Stimulated activated naive CD4-positive, alpha-beta T cell (primary cell): ENCODE measurements around the gene PDE4D.

Experiments
- DNase-seq, 6 experiments: peaks; one replicate each; lab custom pipeline; 2025; lab: John Stamatoyannopoulos, UW

Gene PDE4D

GRCh38 chr5:59655693-59656309 is 237.7 kb downstream of the PDE4D start:
- DNase-seq: no peak

GRCh38 chr5:59654691-59655090 is 238.8 kb downstream of the PDE4D start:
- DNase-seq: no peak

GRCh38 chr5:59652449-59652848 is 241.1 kb downstream of the PDE4D start:
- no peak for DNase-seq

GRCh38 chr5:59648949-59649921 is 244.3 kb downstream of the PDE4D start:
- no peak for DNase-seq

- no peak for DNase-seq
These were observed 245.3 kb downstream of the PDE4D start for GRCh38 chr5:59648038-59648831.

GRCh38 chr5:59645380-59645779 is 248.1 kb downstream of the PDE4D start:
- no peak for DNase-seq

GRCh38 chr5:59640411-59640810 is 253.1 kb downstream of the PDE4D start:
- no peak for DNase-seq

- no peak for DNase-seq
These were observed 255.5 kb downstream of the PDE4D start for GRCh38 chr5:59637884-59638580.

- no peak for DNase-seq
These were observed 264.0 kb downstream of the PDE4D start for GRCh38 chr5:59629561-59629960.

GRCh38 chr5:59628062-59628828 is 265.3 kb downstream of the PDE4D start:
- no peak for DNase-seq

GRCh38 chr5:59624898-59625297 is 268.6 kb downstream of the PDE4D start:
- no peak for DNase-seq

GRCh38 chr5:59622848-59623247 is 270.7 kb downstream of the PDE4D start:
- DNase-seq: no peak

GRCh38 chr5:59621477-59621876 is 272.0 kb downstream of the PDE4D start:
- DNase-seq: no peak

- no peak for DNase-seq
These were observed 272.9 kb downstream of the PDE4D start for GRCh38 chr5:59620535-59621212.

GRCh38 chr5:59618644-59619043 is 274.9 kb downstream of the PDE4D start:
- no peak for DNase-seq

- DNase-seq: no peak
These were observed 276.2 kb downstream of the PDE4D start for GRCh38 chr5:59617186-59617771.

GRCh38 chr5:59616413-59616812 is 277.1 kb downstream of the PDE4D start:
- DNase-seq: no peak

GRCh38 chr5:59615272-59615671 is 278.3 kb downstream of the PDE4D start:
- no peak for DNase-seq

GRCh38 chr5:59609501-59610265 is 283.8 kb downstream of the PDE4D start:
- DNase-seq: no peak
